HepG2 (cell line): Measurements from ENCODE around the gene HYAL2. TPM values are rescaled to one million over a fixed set of nuclear protein-coding genes. Genes with fewer than 3 reads are reported as not detected.

Experiments used
- EHMT2 ChIP-seq: fragments of 200-600 bp; sonication (generic); IDR thresholded peaks from 2 replicates; pipeline ENCODE4 v1.7.0; 2017; ENCODE audit warnings: antibody characterized with exemption, low read depth, low read length, borderline replicate concordance
- JUNB ChIP-seq: sonication (generic); formaldehyde crosslinking; IDR thresholded peaks from 2 replicates; pipeline ENCODE4 v1.8.0; 2022; ENCODE audit warnings: missing genetic modification reagents, mild to moderate bottlenecking, borderline replicate concordance
- KAT2B ChIP-seq: fragments of 150-350 bp; IDR thresholded peaks from 2 replicates; pipeline ENCODE4 v1.6.1; 2014; ENCODE audit warnings: low read depth, low read length, borderline replicate concordance
- KDM2A ChIP-seq: sonication (generic); formaldehyde crosslinking; IDR thresholded peaks from 2 replicates; pipeline ENCODE4 v1.4.0; 2020; ENCODE audit warnings: low read depth, missing genetic modification reagents, borderline replicate concordance
- PITX1 ChIP-seq: sonication (generic); formaldehyde crosslinking; IDR thresholded peaks from 2 replicates; pipeline ENCODE4 v1.5.1; 2020; ENCODE audit warnings: mild to moderate bottlenecking, missing genetic modification reagents
- PTBP1 ChIP-seq: fragments of 200-400 bp; formaldehyde crosslinking; IDR thresholded peaks from 2 replicates; pipeline ENCODE4 v1.6.1; 2018; ENCODE audit warnings: low read length, low read depth; ENCODE audit not compliant: poor library complexity, severe bottlenecking
- RBM22 ChIP-seq: fragments of 200-400 bp; formaldehyde crosslinking; optimal IDR thresholded peaks from 2 replicates; pipeline ENCODE3; 2017; ENCODE audit warnings: mild to moderate bottlenecking, low read length, moderate library complexity
- RBM39 ChIP-seq: fragments of 200-400 bp; formaldehyde crosslinking; IDR thresholded peaks from one replicate; pipeline ENCODE4 v1.6.1; 2018; ENCODE audit warnings: antibody characterized with exemption, mild to moderate bottlenecking, low read depth, low read length; ENCODE audit not compliant: poor library complexity, severe bottlenecking
- SMAD9 ChIP-seq: sonication (generic); formaldehyde crosslinking; IDR thresholded peaks from 2 replicates; pipeline ENCODE4 v1.5.1; 2020; ENCODE audit warnings: mild to moderate bottlenecking, missing genetic modification reagents
- SOX5 ChIP-seq: IDR thresholded peaks from 2 replicates; pipeline ENCODE4 v1.6.1; 2016; ENCODE audit warnings: borderline replicate concordance
- SPEN ChIP-seq: sonication (generic); formaldehyde crosslinking; IDR thresholded peaks from 2 replicates; pipeline ENCODE4 v1.5.1; 2020; ENCODE audit warnings: low read depth, mild to moderate bottlenecking, missing genetic modification reagents
- SRF ChIP-seq: IDR thresholded peaks from 2 replicates; pipeline ENCODE4 v1.6.1; 2011; ENCODE audit warnings: mild to moderate bottlenecking, low read depth, low read length, moderate library complexity
- ZBTB20 ChIP-seq: sonication (generic); formaldehyde crosslinking; IDR thresholded peaks from 2 replicates; pipeline ENCODE4 v1.8.1; 2023; ENCODE audit warnings: missing genetic modification reagents, low read depth, mild to moderate bottlenecking, borderline replicate concordance
- ZFP62 ChIP-seq: sonication (generic); formaldehyde crosslinking; IDR thresholded peaks from 2 replicates; pipeline ENCODE4 v1.4.0; 2020; ENCODE audit warnings: missing genetic modification reagents
- ZNF10 ChIP-seq: sonication (generic); formaldehyde crosslinking; IDR thresholded peaks from 2 replicates; pipeline ENCODE4 v1.4.0; 2020; ENCODE audit warnings: mild to moderate bottlenecking, low read depth, missing genetic modification reagents, borderline replicate concordance
- ZNF121 ChIP-seq: sonication (generic); formaldehyde crosslinking; IDR thresholded peaks from 2 replicates; pipeline ENCODE4 v1.5.0; 2020; ENCODE audit warnings: mild to moderate bottlenecking, missing genetic modification reagents
- ZNF138 ChIP-seq: sonication (generic); formaldehyde crosslinking; IDR thresholded peaks from 2 replicates; pipeline ENCODE4 v1.5.0; 2020; ENCODE audit warnings: mild to moderate bottlenecking, low read depth, missing genetic modification reagents
- ZNF292 ChIP-seq: sonication (generic); formaldehyde crosslinking; IDR thresholded peaks from 2 replicates; pipeline ENCODE4 v1.8.1; 2022; ENCODE audit warnings: mild to moderate bottlenecking, low read depth, missing genetic modification reagents, borderline replicate concordance
- ZNF558 ChIP-seq: sonication (generic); formaldehyde crosslinking; IDR thresholded peaks from 2 replicates; pipeline ENCODE4 v1.9.0; 2022; ENCODE audit warnings: mild to moderate bottlenecking, missing genetic modification reagents, borderline replicate concordance
- ZNF678 ChIP-seq: sonication (generic); formaldehyde crosslinking; IDR thresholded peaks from 2 replicates; pipeline ENCODE4 v1.4.0; 2020; ENCODE audit warnings: mild to moderate bottlenecking, missing genetic modification reagents
- ZNF768 ChIP-seq: sonication (generic); formaldehyde crosslinking; IDR thresholded peaks from 2 replicates; pipeline ENCODE4 v1.4.0; 2020; ENCODE audit warnings: missing genetic modification reagents
- ZNF775 ChIP-seq: sonication (generic); formaldehyde crosslinking; IDR thresholded peaks from 2 replicates; pipeline ENCODE4 v1.4.0; 2020; ENCODE audit warnings: missing genetic modification reagents, mild to moderate bottlenecking, moderate library complexity, borderline replicate concordance
- ZSCAN31 ChIP-seq: sonication (generic); formaldehyde crosslinking; IDR thresholded peaks from 2 replicates; pipeline ENCODE4 v1.5.0; 2020; ENCODE audit warnings: low read depth, mild to moderate bottlenecking, missing genetic modification reagents
- polyA plus RNA-seq, 8 experiments: library from polyadenylated mRNA; depleted of rRNA in 3 of 8; stranded (reverse) in 7 of 8; unstranded in 1 of 8; fragments of >200 nt; fragmentation: Illumina TruSeq in 4 of 8; extraction: Trizol in 4 of 8; gene quantifications; 2 replicates each; pipeline versions ENCODE4 v1.2.1 to v1.2.3, GENCODE V29; 2011 to 2016; ENCODE audit warnings: low read depth in 4 of 8, missing spikeins in 1 of 8, mixed read lengths in 1 of 8; ENCODE audit not compliant: insufficient read depth in 1 of 8
- total RNA-seq, 5 experiments: library from RNA; depleted of rRNA; stranded (reverse); fragments of >200 nt; fragmentation: Illumina TruSeq; extraction: Trizol; gene quantifications; 2 replicates each; pipeline ENCODE4 v1.2.3, GENCODE V29; 2016; ENCODE audit warnings: low read depth in 1 of 5
- TF ChIP-seq, protein P1 (sequence below): sonication (generic); formaldehyde crosslinking; IDR thresholded peaks from 2 replicates; pipeline ENCODE4 v1.8.0; 2022; ENCODE audit warnings: low read depth, missing genetic modification reagents
- TF ChIP-seq, protein P2 (sequence below): sonication (generic); formaldehyde crosslinking; IDR thresholded peaks from 2 replicates; pipeline ENCODE4 v1.4.0; 2020; ENCODE audit warnings: missing genetic modification reagents, borderline replicate concordance
- TF ChIP-seq, protein P3 (sequence below): sonication (generic); formaldehyde crosslinking; IDR thresholded peaks from 2 replicates; pipeline ENCODE4 v1.9.0; 2021; ENCODE audit warnings: missing genetic modification reagents, borderline replicate concordance

Gene HYAL2
- total and polyA plus RNA-seq, 2 of the 13 experiments (the other 11 are each of a cell fraction or from before 2014, with no cell fraction given), result 76.2 to 102 TPM

DNA sequence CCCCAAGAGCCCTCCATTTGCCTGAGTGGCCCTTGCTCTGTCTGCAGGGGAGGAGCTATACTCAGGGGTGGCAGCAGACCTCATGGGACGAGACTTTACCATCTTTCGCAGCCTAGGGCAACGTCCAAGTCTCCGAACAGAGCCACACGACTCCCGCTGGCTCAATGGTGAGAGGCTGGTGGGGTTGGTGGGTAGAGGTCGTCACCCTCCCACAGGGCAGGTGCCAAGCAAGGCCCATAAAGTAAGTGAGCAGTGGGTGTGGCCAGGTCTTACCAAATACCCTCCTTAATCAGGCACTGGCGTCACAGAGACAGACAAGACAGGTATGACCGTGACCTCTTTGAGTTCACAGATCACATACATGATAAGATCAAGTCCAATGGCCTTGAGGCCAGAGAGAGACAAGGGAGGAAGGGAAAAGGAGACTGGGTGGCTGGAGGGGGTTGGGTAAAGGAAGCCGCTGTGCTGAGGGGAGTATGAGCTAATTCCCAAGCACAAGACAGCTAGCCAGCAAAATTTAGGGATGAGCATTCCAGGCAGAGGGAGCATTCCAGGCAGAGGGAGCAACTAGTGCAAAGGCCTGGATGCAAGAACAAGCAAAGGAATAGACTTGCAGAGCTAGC, 51.1 kb downstream of the HYAL2 start (continued):
- TF ChIP-seq EHMT2 (no peak), ZNF10 (CRISPR knock-in tag) (no peak), ZFP62 (CRISPR knock-in tag) (no peak), ZNF558 (CRISPR knock-in tag) (no peak), SPEN (CRISPR knock-in tag) (no peak; the same call in 1 of the 2 replicates), RBM22 (peak; percentile 76), PTBP1 (no peak), ZNF768 (no peak), ZNF775 (CRISPR knock-in tag) (no peak), KAT2B (no peak), SMAD9 (CRISPR knock-in tag) (no peak), RBM39 (peak; percentile 12), KDM2A (CRISPR knock-in tag) (peak; percentile 47), PITX1 (CRISPR knock-in tag) (no peak), JUNB (CRISPR knock-in tag) (no peak), ZBTB20 (CRISPR knock-in tag) (no peak), SOX5 (0 out of 2 replicates have a peak, but pooled peaks have one; percentile 25), ZNF121 (0 out of 2 replicates have a peak, but pooled peaks have one; percentile 13), ZNF138 (no peak), ZNF678 (no peak), ZSCAN31 (no peak), ZNF292 (CRISPR knock-in tag) (no peak), SRF (no peak)
- TF ChIP-seq, protein P1, sequence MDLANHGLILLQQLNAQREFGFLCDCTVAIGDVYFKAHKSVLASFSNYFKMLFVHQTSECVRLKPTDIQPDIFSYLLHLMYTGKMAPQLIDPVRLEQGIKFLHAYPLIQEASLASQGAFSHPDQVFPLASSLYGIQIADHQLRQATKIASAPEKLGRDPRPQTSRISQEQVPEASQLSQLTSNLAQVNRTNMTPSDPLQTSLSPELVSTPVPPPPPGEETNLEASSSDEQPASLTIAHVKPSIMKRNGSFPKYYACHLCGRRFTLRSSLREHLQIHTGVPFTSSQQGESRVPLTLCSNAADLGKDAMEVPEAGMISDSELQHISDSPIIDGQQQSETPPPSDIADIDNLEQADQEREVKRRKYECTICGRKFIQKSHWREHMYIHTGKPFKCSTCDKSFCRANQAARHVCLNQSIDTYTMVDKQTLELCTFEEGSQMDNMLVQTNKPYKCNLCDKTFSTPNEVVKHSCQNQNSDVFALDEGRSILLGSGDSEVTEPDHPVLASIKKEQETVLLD (CRISPR knock-in tag), result no peak
- TF ChIP-seq, protein P2, sequence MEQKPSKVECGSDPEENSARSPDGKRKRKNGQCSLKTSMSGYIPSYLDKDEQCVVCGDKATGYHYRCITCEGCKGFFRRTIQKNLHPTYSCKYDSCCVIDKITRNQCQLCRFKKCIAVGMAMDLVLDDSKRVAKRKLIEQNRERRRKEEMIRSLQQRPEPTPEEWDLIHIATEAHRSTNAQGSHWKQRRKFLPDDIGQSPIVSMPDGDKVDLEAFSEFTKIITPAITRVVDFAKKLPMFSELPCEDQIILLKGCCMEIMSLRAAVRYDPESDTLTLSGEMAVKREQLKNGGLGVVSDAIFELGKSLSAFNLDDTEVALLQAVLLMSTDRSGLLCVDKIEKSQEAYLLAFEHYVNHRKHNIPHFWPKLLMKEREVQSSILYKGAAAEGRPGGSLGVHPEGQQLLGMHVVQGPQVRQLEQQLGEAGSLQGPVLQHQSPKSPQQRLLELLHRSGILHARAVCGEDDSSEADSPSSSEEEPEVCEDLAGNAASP (CRISPR knock-in tag), result peak; percentile 90
- TF ChIP-seq, protein P3, sequence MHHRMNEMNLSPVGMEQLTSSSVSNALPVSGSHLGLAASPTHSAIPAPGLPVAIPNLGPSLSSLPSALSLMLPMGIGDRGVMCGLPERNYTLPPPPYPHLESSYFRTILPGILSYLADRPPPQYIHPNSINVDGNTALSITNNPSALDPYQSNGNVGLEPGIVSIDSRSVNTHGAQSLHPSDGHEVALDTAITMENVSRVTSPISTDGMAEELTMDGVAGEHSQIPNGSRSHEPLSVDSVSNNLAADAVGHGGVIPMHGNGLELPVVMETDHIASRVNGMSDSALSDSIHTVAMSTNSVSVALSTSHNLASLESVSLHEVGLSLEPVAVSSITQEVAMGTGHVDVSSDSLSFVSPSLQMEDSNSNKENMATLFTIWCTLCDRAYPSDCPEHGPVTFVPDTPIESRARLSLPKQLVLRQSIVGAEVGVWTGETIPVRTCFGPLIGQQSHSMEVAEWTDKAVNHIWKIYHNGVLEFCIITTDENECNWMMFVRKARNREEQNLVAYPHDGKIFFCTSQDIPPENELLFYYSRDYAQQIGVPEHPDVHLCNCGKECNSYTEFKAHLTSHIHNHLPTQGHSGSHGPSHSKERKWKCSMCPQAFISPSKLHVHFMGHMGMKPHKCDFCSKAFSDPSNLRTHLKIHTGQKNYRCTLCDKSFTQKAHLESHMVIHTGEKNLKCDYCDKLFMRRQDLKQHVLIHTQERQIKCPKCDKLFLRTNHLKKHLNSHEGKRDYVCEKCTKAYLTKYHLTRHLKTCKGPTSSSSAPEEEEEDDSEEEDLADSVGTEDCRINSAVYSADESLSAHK (CRISPR knock-in tag), result no peak
